GM12873 (cell line): Measurements from ENCODE around the gene ALDH4A1.

Experiments used
- CTCF ChIP-seq: IDR thresholded peaks from 2 replicates; pipeline ENCODE4 v1.5.1; 2012; ENCODE audit warnings: low read depth, mild to moderate bottlenecking, moderate library complexity, low read length, control low read depth; ENCODE audit not compliant: insufficient read depth; ENCODE audit errors: missing control alignments

Gene ALDH4A1

GRCh38 chr1:18870957-18871356 lies 31.4 kb downstream of the ALDH4A1 start:
- TF ChIP-seq CTCF, result no peak

- TF ChIP-seq CTCF, result no peak
Observed at GRCh38 chr1:18869847-18870594, 32.3 kb downstream of the ALDH4A1 start.

GRCh38 chr1:18868801-18869424 lies 33.4 kb downstream of the ALDH4A1 start:
- TF ChIP-seq CTCF, result no peak

GRCh38 chr1:18868354-18868753 lies 34.0 kb downstream of the ALDH4A1 start:
- no peak for TF ChIP-seq CTCF

GRCh38 chr1:18866846-18867245 lies 35.5 kb downstream of the ALDH4A1 start:
- no peak for TF ChIP-seq CTCF

GRCh38 chr1:18866314-18866713 lies 36.0 kb downstream of the ALDH4A1 start:
- no peak for TF ChIP-seq CTCF

- no peak for TF ChIP-seq CTCF
Observed at GRCh38 chr1:18865176-18865575, 37.2 kb downstream of the ALDH4A1 start.
